Neutrophil (primary cell): ENCODE measurements around the gene PDZRN3.

ENCODE experiments used
- H3K27ac ChIP-seq: fragments of 200-600 bp; sonication (generic); 2 replicates; pipeline ENCODE4 v1.5.1; 2016; ENCODE audit warnings: mild to moderate bottlenecking, moderate library complexity
- H3K27me3 ChIP-seq: fragments of 200-600 bp; sonication (generic); 2 replicates; pipeline ENCODE4 v1.6.0; 2016; ENCODE audit warnings: mild to moderate bottlenecking
- H3K36me3 ChIP-seq: fragments of 200-600 bp; sonication (generic); 2 replicates; pipeline ENCODE4 v1.5.1; 2017
- H3K4me1 ChIP-seq, 2 experiments: fragments of 200-600 bp in 1 of 2; sonication (generic) in 1 of 2; 1 replicate in 1 of 2; 2 replicates in 1 of 2; pipeline versions ENCODE4 v1.5.1 to v1.6.1; 2013 to 2016; ENCODE audit warnings: low read depth in 1 of 2, low read length in 1 of 2, mild to moderate bottlenecking in 1 of 2, moderate library complexity in 1 of 2; ENCODE audit not compliant: control insufficient read depth in 1 of 2, insufficient read depth in 1 of 2
- H3K4me3 ChIP-seq, 2 experiments: fragments of 200-600 bp in 1 of 2; sonication (generic) in 1 of 2; 1 replicate in 1 of 2; 2 replicates in 1 of 2; pipeline ENCODE4 v1.5.1; 2013 to 2016; ENCODE audit warnings: low read depth in 1 of 2, low read length in 1 of 2, mild to moderate bottlenecking in 1 of 2, moderate library complexity in 1 of 2
- H3K9me3 ChIP-seq: fragments of 200-600 bp; sonication (generic); 2 replicates; pipeline ENCODE4 v1.5.1; 2016
- TF ChIP-seq, protein P1 (sequence below): fragments of 200-600 bp; sonication (generic); IDR thresholded peaks from 2 replicates; pipeline ENCODE4 v1.5.1; 2016; ENCODE audit warnings: antibody characterized with exemption

The PDZRN3 gene

GRCh38 chr3:73656241-73656890 lies 31.6 kb upstream of the PDZRN3 start:
- H3K4me1 ChIP-seq = no peaks in the 10 kb centered on the region
- no peaks in the 10 kb centered on the region for H3K9me3 ChIP-seq

DNA sequence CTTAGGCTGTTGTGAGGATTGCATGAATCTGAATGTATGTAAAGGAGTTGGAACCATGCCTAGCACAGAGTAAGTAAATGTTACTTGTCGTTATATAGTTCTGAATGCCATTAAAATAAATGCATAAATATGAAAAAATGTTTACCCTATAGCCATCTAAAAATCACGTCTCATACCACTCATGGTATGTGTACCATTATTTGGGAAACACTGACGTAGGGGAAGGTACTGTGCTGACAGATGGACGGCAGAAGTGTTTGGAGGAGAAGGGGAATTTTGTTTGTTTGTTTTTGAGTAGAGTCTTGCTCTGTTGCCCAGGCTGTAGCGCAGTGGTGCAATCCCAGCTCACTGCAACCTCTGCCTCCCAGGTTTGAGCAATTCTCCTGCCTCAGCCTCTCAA lies 30.5 kb upstream of the PDZRN3 start:
- H3K36me3 ChIP-seq = no peaks in the 10 kb centered on the region
- no peak overlapping the region for H3K27ac ChIP-seq
- H3K9me3 ChIP-seq = no peaks in the 10 kb centered on the region
- H3K27me3 ChIP-seq = no peaks in the 10 kb centered on the region
- H3K4me3 ChIP-seq = no peak overlapping the region
- no peaks in the 10 kb centered on the region for H3K4me1 ChIP-seq
- TF ChIP-seq, protein P1, sequence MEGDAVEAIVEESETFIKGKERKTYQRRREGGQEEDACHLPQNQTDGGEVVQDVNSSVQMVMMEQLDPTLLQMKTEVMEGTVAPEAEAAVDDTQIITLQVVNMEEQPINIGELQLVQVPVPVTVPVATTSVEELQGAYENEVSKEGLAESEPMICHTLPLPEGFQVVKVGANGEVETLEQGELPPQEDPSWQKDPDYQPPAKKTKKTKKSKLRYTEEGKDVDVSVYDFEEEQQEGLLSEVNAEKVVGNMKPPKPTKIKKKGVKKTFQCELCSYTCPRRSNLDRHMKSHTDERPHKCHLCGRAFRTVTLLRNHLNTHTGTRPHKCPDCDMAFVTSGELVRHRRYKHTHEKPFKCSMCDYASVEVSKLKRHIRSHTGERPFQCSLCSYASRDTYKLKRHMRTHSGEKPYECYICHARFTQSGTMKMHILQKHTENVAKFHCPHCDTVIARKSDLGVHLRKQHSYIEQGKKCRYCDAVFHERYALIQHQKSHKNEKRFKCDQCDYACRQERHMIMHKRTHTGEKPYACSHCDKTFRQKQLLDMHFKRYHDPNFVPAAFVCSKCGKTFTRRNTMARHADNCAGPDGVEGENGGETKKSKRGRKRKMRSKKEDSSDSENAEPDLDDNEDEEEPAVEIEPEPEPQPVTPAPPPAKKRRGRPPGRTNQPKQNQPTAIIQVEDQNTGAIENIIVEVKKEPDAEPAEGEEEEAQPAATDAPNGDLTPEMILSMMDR = no peak

More at GRCh38 chr3:73656241-73656890, 31.6 kb upstream of the PDZRN3 start:
- TF ChIP-seq, protein P1 = no peak
- Histone ChIP-seq H3K27me3 (no peaks in the 10 kb centered on the region), H3K27ac (no peak overlapping the region), H3K36me3 (no peaks in the 10 kb centered on the region), H3K4me3 (no peak overlapping the region)

DNA sequence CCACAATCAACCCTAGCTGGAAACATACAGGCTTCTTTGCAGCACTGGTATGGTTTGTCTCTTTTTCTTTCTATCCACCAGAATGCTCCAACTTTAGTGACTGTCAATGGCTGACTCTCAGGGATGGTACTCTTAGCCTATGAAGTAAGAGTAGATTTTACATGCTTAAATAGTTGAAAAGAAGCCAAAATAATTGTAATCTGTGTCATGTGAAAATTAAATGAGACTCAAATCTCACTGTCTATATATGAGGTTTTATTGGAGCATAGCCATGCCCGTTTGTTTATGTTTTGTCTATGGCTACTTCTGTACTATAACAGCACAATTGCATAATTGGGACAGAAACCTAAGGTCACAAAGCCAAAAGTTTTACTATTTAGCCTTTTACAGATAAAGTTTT lies 29.1 kb upstream of the PDZRN3 start:
- no peak overlapping the region for H3K27ac ChIP-seq
- TF ChIP-seq, protein P1 = no peak
- no peaks in the 10 kb centered on the region for H3K9me3 ChIP-seq
- H3K4me1 ChIP-seq = no peaks in the 10 kb centered on the region
- no peak overlapping the region for H3K4me3 ChIP-seq
- no peaks in the 10 kb centered on the region for H3K36me3 ChIP-seq
- H3K27me3 ChIP-seq = no peaks in the 10 kb centered on the region

GRCh38 chr3:73653351-73653750 lies 28.6 kb upstream of the PDZRN3 start:
- Histone ChIP-seq H3K27ac (no peak overlapping the region), H3K4me1 (no peaks in the 10 kb centered on the region), H3K4me3 (no peak overlapping the region), H3K36me3 (no peaks in the 10 kb centered on the region), H3K27me3 (no peaks in the 10 kb centered on the region), H3K9me3 (no peaks in the 10 kb centered on the region)
- TF ChIP-seq, protein P1 = no peak

DNA sequence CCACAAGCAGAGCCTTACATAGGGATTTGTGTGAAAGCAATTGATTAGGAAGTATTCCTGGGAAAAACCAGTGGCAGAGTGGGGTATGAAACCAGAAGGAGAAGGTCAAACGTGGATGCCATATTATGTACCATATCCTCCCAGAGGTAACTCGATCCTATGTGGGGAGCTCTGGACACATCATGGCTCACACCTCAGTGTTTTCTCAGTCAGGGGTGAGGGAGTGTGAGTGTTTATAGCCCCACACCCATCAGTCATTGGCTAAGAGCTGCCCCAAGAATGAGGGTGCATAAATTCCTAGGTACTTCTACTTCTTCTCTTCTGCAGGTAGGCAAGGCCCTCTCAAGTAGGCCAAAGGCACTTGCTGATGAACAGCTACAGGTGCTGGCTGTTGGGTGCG lies 28.2 kb upstream of the PDZRN3 start:
- H3K36me3 ChIP-seq = no peaks in the 10 kb centered on the region
- TF ChIP-seq, protein P1 = no peak
- no peaks in the 10 kb centered on the region for H3K27me3 ChIP-seq

More for the DNA sequence above, 28.2 kb upstream of the PDZRN3 start:
- H3K4me1 ChIP-seq = no peaks in the 10 kb centered on the region
- no peak overlapping the region for H3K27ac ChIP-seq
- H3K4me3 ChIP-seq = no peak overlapping the region
- no peaks in the 10 kb centered on the region for H3K9me3 ChIP-seq
